Pancreas (tissue), 10 donors: ENCODE results near the gene TST. TPM values are rescaled to one million over a fixed set of nuclear protein-coding genes. Genes with fewer than 3 reads are reported as not detected.

ENCODE experiments used
- ATAC-seq, 4 donors: fragments of 200-7000 bp; cut with Tn5 transposase; one replicate each; pipeline versions ENCODE4 v1.8.0 to v1.9.1; 2020; ENCODE audit warnings: mild to moderate bottlenecking in 4 of 4, moderate library complexity in 4 of 4
- DNase-seq, 6 donors: peaks; one replicate each; pipeline ENCODE4 v3.0.0-alpha.2; 2020
- FAIRE-seq: peaks from 2 replicates; lab custom pipeline; 2012; peaks lifted over from hg19 to GRCh38; lab: Jason Lieb, UNC
- H3K27ac ChIP-seq, 4 donors: fragments of 200-600 bp; sonication (generic); 1 replicate in 3 of 4; 2 replicates in 1 of 4; pipeline versions ENCODE4 v1.5.0 to v1.8.0; 2020
- H3K27me3 ChIP-seq, 4 donors: fragments of 200-600 bp; one replicate each; pipeline ENCODE4 v1.8.0; 2021
- H3K36me3 ChIP-seq, 3 donors: fragments of 200-600 bp; sonication (generic) in 1 of 3; one replicate each; pipeline versions ENCODE4 v1.5.0 to v1.8.0; 2020 to 2021
- H3K4me1 ChIP-seq, 3 donors: fragments of 200-600 bp; one replicate each; pipeline ENCODE4 v1.8.0; 2021
- H3K4me3 ChIP-seq, 4 donors: fragments of 200-600 bp; sonication (generic) in 2 of 4; one replicate each; pipeline versions ENCODE4 v1.5.0 to v1.8.0; 2020 to 2021
- H3K9me3 ChIP-seq, 4 donors: fragments of 200-600 bp; one replicate each; pipeline ENCODE4 v1.8.0; 2021
- WGBS, 2 donors: extraction: QIAGEN DNeasy Blood & Tissue Kit; methylation state at CpG; one replicate each; pipeline ENCODE4 v1.1.7; 2013; 5-methylcytosine and 5-hydroxymethylcytosine counted together
- intact Hi-C, 3 donors: fragments of 100-400 bp; cut with DNase I; formaldehyde crosslinking; loops; one replicate each; pipeline versions ENCODE4 v1.11.1 to v1.14.2; 2022
- polyA plus RNA-seq, 2 donors: library from polyadenylated mRNA; stranded (reverse); fragments of 200-250 nt; gene quantifications; one replicate each; pipeline ENCODE4 v1.2.3, GENCODE V29; 2013
- total RNA-seq, 6 donors: library from RNA; stranded (reverse); fragmentation: NEBNext Ultra II Directional in 4 of 6; extraction: Animal tissue kit (Norgen Biotek cat#: 25700) in 4 of 6; gene quantifications; one replicate each; pipeline versions ENCODE4 v1.2.1 to v1.2.4, GENCODE V29; 2021 to 2023
- TF ChIP-seq, protein P1 (sequence below), 4 donors: fragments of 200-600 bp; sonication (generic) in 3 of 4; IDR thresholded peaks; one replicate each; pipeline versions ENCODE4 v1.5.0 to v1.8.0; 2021; ENCODE audit warnings: antibody characterized with exemption in 4 of 4
- donor health status: healthy with polysubstance abuse.
- donor health status: DM: no; HTN: no; CAD: no; lungs with moderate emphysema.
- donor health status: DM: no; HTN: no; CAD: no.
- donor health status: control.
- donor health status: control.
- donor health status: Bipolar disorder and iron deficiency.
- donor health status: DM: yes; HTN: yes; CAD: no.
- donor health status: DM: no; HTN: no; CAD: no.
- donor health status: DM: no; HTN: no; CAD: no.
- donor health status: DM: yes; HTN: yes; CAD: no.

TST gene
- 10 to 100 TPM; 22.9 to 45.7 (median 35.4) TPM for total RNA-seq
- 10 to 100 TPM; 51.5 to 52.3 TPM for polyA plus RNA-seq

GRCh38 chr22:37019309-37020191 lies at the start of gene TST, which contains the start of gene MPST:
Gene TST (minus strand): TSS chr22:37019447. CDS start chr22:37018732, 715 bp downstream.
Gene MPST (plus strand): TSS chr22:37019742. CDS start chr22:37019837, 95 bp downstream.
- ATAC-seq: peak; percentile 81 to 88 (median 84)
- intact Hi-C loops: no loop called here
- Histone ChIP-seq H3K27me3 (no peaks in the 10 kb centered on the region), H3K9me3 (no peaks in the 10 kb centered on the region), H3K4me1 (peaks cover 20 to 48% (median 24%) of the 10 kb centered on the region in 3 donors), H3K27ac (peak within 1 kb of the TSS; percentile 76 to 90 (median 88)), H3K4me3 (peak within 1 kb of the TSS; percentile 88 to 97 (median 94)), H3K36me3 (no peaks in the 10 kb centered on the region)
- TF ChIP-seq, protein P1, sequence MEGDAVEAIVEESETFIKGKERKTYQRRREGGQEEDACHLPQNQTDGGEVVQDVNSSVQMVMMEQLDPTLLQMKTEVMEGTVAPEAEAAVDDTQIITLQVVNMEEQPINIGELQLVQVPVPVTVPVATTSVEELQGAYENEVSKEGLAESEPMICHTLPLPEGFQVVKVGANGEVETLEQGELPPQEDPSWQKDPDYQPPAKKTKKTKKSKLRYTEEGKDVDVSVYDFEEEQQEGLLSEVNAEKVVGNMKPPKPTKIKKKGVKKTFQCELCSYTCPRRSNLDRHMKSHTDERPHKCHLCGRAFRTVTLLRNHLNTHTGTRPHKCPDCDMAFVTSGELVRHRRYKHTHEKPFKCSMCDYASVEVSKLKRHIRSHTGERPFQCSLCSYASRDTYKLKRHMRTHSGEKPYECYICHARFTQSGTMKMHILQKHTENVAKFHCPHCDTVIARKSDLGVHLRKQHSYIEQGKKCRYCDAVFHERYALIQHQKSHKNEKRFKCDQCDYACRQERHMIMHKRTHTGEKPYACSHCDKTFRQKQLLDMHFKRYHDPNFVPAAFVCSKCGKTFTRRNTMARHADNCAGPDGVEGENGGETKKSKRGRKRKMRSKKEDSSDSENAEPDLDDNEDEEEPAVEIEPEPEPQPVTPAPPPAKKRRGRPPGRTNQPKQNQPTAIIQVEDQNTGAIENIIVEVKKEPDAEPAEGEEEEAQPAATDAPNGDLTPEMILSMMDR (IDR thresholded peaks at IDR 0.05): no peak
- 0 to 1% methylated on average over 71 to 107 of the region's 107 CpGs for WGBS, 2 donors
- FAIRE-seq: no peak
- DNase-seq: peak; percentile 84 to 94 (median 86)

DNA sequence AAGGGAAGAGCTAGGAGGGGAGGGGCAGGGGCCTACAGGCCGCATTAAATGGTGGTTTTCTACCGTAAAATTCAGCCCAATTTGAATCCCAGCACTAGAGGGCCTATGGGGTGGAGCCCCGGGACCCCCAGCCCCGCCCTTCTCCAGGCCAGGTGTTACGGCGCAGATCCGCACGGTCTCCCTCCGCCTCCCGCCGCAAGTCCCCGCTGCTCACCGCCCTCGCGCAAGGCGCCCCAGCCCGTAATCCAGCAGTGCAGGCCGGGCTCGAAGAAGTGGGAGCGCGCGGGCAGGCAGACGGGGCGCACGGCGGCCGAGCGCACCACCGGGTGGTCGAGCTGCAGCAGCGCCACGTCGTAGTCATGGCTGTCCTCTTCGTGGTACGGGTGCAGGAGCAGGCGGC lies 49.6 kb upstream of the TST start:
- peaks cover 0 to 10% (median 4%) of the 10 kb centered on the region in 4 donors for H3K27me3 ChIP-seq

GRCh38 chr22:37067428-37067827 lies 48.2 kb upstream of the TST start:
- Histone ChIP-seq H3K27me3 (peaks cover 0 to 10% (median 4%) of the 10 kb centered on the region in 4 donors), H3K27ac (no peak overlapping the region), H3K9me3 (no peaks in the 10 kb centered on the region), H3K36me3 (no peaks in the 10 kb centered on the region), H3K4me3 (no peak overlapping the region), H3K4me1 (no peaks in the 10 kb centered on the region)
- no peak for ATAC-seq
- intact Hi-C loops: no loop called here
- DNase-seq: no peak
- TF ChIP-seq, protein P1 (IDR thresholded peaks at IDR 0.05): no peak
- WGBS, 2 donors: 79 to 80% methylated on average over 10 of the region's 10 CpGs
- FAIRE-seq: no peak

More for the DNA sequence above, 49.6 kb upstream of the TST start:
- Histone ChIP-seq H3K4me1 (no peaks in the 10 kb centered on the region), H3K27ac (no peak overlapping the region), H3K9me3 (no peaks in the 10 kb centered on the region), H3K4me3 (no peak overlapping the region), H3K36me3 (no peaks in the 10 kb centered on the region)
- 9 to 10% methylated on average over 30 to 36 of the region's 36 CpGs for whole genome bisulfite sequencing, 2 donors
- DNase-seq (no peak), FAIRE-seq (no peak), ATAC-seq (no peak)
- intact Hi-C loops: no loop called here
- TF ChIP-seq, protein P1 (IDR thresholded peaks at IDR 0.05): no peak

GRCh38 chr22:37065961-37066360 lies 46.7 kb upstream of the TST start:
- TF ChIP-seq, protein P1 (IDR thresholded peaks at IDR 0.05): no peak
- H3K9me3 ChIP-seq: no peaks in the 10 kb centered on the region
- DNase-seq (no peak), FAIRE-seq (no peak), ATAC-seq (no peak)
- no peak overlapping the region for H3K27ac ChIP-seq
- H3K4me1 ChIP-seq: no peaks in the 10 kb centered on the region
- no peaks in the 10 kb centered on the region for H3K36me3 ChIP-seq
- no peak overlapping the region for H3K4me3 ChIP-seq
- 81 to 87% methylated on average over 9 of the region's 9 CpGs for WGBS, 2 donors
- intact Hi-C loops: no loop called here
- peaks cover 0 to 10% (median 4%) of the 10 kb centered on the region in 4 donors for H3K27me3 ChIP-seq
